KMS-11 (cell line): Measurements from ENCODE around the gene FAT2.

Experiments
- H2AFZ ChIP-seq: fragments of 200-600 bp; sonication (generic); 2 replicates; pipeline ENCODE4 v1.6.1; 2016; ENCODE audit warnings: antibody characterized with exemption, mixed run types, low read depth
- H3K27ac ChIP-seq: fragments of 200-600 bp; sonication (generic); 2 replicates; pipeline ENCODE4 v1.6.1; 2016; ENCODE audit warnings: mild to moderate bottlenecking, mixed run types
- H3K27me3 ChIP-seq: fragments of 200-600 bp; sonication (generic); 2 replicates; pipeline ENCODE4 v1.6.1; 2017; ENCODE audit warnings: mild to moderate bottlenecking, low read depth, mixed run types, moderate library complexity; ENCODE audit not compliant: insufficient read depth
- H3K36me3 ChIP-seq: fragments of 200-600 bp; sonication (generic); 2 replicates; pipeline ENCODE4 v1.6.1; 2017; ENCODE audit warnings: mild to moderate bottlenecking, mixed run types; ENCODE audit not compliant: insufficient read depth
- H3K4me1 ChIP-seq: fragments of 200-600 bp; sonication (generic); 2 replicates; pipeline ENCODE4 v1.6.1; 2016; ENCODE audit warnings: mild to moderate bottlenecking, low read depth, mixed run types; ENCODE audit not compliant: poor library complexity, severe bottlenecking
- H3K4me2 ChIP-seq: fragments of 200-600 bp; sonication (generic); 2 replicates; pipeline ENCODE4 v1.7.0; 2016; ENCODE audit warnings: mild to moderate bottlenecking, mixed run types
- H3K4me3 ChIP-seq: fragments of 200-600 bp; sonication (generic); IDR thresholded peaks from 2 replicates; pipeline ENCODE4 v1.6.1; 2017; ENCODE audit warnings: low read depth, low read length, mixed read lengths; ENCODE audit not compliant: insufficient read depth
- H3K79me2 ChIP-seq: fragments of 200-600 bp; sonication (generic); 2 replicates; pipeline ENCODE4 v1.6.1; 2016; ENCODE audit warnings: low read depth, mixed run types; ENCODE audit not compliant: insufficient read depth
- H3K9ac ChIP-seq: fragments of 200-600 bp; sonication (generic); 2 replicates; pipeline ENCODE4 v1.6.1; 2016; ENCODE audit warnings: mild to moderate bottlenecking, mixed run types
- H4K20me1 ChIP-seq: fragments of 200-600 bp; sonication (generic); 2 replicates; pipeline ENCODE4 v1.6.1; 2016; ENCODE audit warnings: mild to moderate bottlenecking, mixed run types; ENCODE audit not compliant: insufficient read depth
- CTCF ChIP-seq: fragments of 200-600 bp; sonication (generic); conservative IDR thresholded peaks from 2 replicates; pipeline ENCODE4 v1.6.1; 2017; ENCODE audit warnings: low read depth, mild to moderate bottlenecking, antibody characterized with exemption, low read length, moderate library complexity, mixed read lengths

The FAT2 gene

GRCh38 chr5:151565971-151566370, 25.2 kb downstream of the FAT2 start:
- Histone ChIP-seq H4K20me1 (no peaks in the 10 kb centered on the region), H3K27me3 (no peaks in the 10 kb centered on the region), H3K4me2 (no peak overlapping the region), H2AFZ (no peak overlapping the region), H3K27ac (no peak overlapping the region), H3K36me3 (no peaks in the 10 kb centered on the region), H3K79me2 (no peaks in the 10 kb centered on the region), H3K4me1 (no peaks in the 10 kb centered on the region), H3K4me3 (no peak overlapping the region), H3K9ac (no peak overlapping the region)
- TF ChIP-seq CTCF = no peak

- H3K36me3 ChIP-seq = no peaks in the 10 kb centered on the region
- H2AFZ ChIP-seq = no peak overlapping the region
- no peaks in the 10 kb centered on the region for H4K20me1 ChIP-seq
- H3K4me1 ChIP-seq = no peaks in the 10 kb centered on the region
- no peak for TF ChIP-seq CTCF
- no peaks in the 10 kb centered on the region for H3K79me2 ChIP-seq
- H3K4me2 ChIP-seq = no peak overlapping the region
- no peak overlapping the region for H3K9ac ChIP-seq
- H3K27me3 ChIP-seq = no peaks in the 10 kb centered on the region
- H3K4me3 ChIP-seq = no peak overlapping the region
- no peak overlapping the region for H3K27ac ChIP-seq
Observed at GRCh38 chr5:151562019-151562707, 29.0 kb downstream of the FAT2 start.

GRCh38 chr5:151557951-151558350, 33.2 kb downstream of the FAT2 start:
- H3K79me2 ChIP-seq = no peaks in the 10 kb centered on the region
- TF ChIP-seq CTCF = no peak
- no peak overlapping the region for H3K4me2 ChIP-seq
- no peak overlapping the region for H3K27ac ChIP-seq
- no peak overlapping the region for H2AFZ ChIP-seq
- no peaks in the 10 kb centered on the region for H4K20me1 ChIP-seq
- H3K27me3 ChIP-seq = no peaks in the 10 kb centered on the region
- H3K36me3 ChIP-seq = no peaks in the 10 kb centered on the region
- H3K9ac ChIP-seq = no peak overlapping the region
- no peaks in the 10 kb centered on the region for H3K4me1 ChIP-seq
- H3K4me3 ChIP-seq = no peak overlapping the region

- Histone ChIP-seq H3K4me2 (no peak overlapping the region), H3K27ac (no peak overlapping the region), H2AFZ (no peak overlapping the region), H3K4me1 (no peaks in the 10 kb centered on the region), H3K9ac (no peak overlapping the region), H3K79me2 (no peaks in the 10 kb centered on the region), H3K27me3 (no peaks in the 10 kb centered on the region), H3K36me3 (no peaks in the 10 kb centered on the region), H4K20me1 (no peaks in the 10 kb centered on the region), H3K4me3 (no peak overlapping the region)
- TF ChIP-seq CTCF = no peak
Observed at GRCh38 chr5:151557466-151557865, 33.7 kb downstream of the FAT2 start.
